ENCODE data around the gene SPOCD1. TPM values are rescaled to one million over a fixed set of nuclear protein-coding genes. Genes with fewer than 3 reads are reported as not detected.
"Not testable (repeated sequence)": the region's sequence is repeated elsewhere in the genome, so short reads cannot be mapped to it uniquely, and the experiment has no call there.

The SPOCD1 gene
- polyA plus RNA-seq, 1 experiment = 78.8 TPM

GRCh38 chr1:31830065-31830464 is 14.2 kb upstream of the SPOCD1 start:
- Histone ChIP-seq H3K27me3 (ENCODE audit: control insufficient read depth, insufficient read depth, low read length) (no peaks in the 10 kb centered on the region), H3K4me3 (ENCODE audit: low read depth, low read length) (no peak overlapping the region), H3K9me3 (ENCODE audit: control insufficient read depth, insufficient read depth, low read length) (no peaks in the 10 kb centered on the region; the same call in 1 of the 2 replicates), H3K27ac (ENCODE audit: low read depth, low read length) (no peak overlapping the region)
- DNase-seq (ENCODE audit: low read depth, low spot score) = no peak
- POLR2A ChIA-PET = no interaction called here
- CTCF ChIA-PET = no interaction called here
- TF ChIP-seq, protein P1, sequence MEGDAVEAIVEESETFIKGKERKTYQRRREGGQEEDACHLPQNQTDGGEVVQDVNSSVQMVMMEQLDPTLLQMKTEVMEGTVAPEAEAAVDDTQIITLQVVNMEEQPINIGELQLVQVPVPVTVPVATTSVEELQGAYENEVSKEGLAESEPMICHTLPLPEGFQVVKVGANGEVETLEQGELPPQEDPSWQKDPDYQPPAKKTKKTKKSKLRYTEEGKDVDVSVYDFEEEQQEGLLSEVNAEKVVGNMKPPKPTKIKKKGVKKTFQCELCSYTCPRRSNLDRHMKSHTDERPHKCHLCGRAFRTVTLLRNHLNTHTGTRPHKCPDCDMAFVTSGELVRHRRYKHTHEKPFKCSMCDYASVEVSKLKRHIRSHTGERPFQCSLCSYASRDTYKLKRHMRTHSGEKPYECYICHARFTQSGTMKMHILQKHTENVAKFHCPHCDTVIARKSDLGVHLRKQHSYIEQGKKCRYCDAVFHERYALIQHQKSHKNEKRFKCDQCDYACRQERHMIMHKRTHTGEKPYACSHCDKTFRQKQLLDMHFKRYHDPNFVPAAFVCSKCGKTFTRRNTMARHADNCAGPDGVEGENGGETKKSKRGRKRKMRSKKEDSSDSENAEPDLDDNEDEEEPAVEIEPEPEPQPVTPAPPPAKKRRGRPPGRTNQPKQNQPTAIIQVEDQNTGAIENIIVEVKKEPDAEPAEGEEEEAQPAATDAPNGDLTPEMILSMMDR (IDR thresholded peaks at IDR 0.05; ENCODE audit: low read depth, low read length) = no peak

DNA sequence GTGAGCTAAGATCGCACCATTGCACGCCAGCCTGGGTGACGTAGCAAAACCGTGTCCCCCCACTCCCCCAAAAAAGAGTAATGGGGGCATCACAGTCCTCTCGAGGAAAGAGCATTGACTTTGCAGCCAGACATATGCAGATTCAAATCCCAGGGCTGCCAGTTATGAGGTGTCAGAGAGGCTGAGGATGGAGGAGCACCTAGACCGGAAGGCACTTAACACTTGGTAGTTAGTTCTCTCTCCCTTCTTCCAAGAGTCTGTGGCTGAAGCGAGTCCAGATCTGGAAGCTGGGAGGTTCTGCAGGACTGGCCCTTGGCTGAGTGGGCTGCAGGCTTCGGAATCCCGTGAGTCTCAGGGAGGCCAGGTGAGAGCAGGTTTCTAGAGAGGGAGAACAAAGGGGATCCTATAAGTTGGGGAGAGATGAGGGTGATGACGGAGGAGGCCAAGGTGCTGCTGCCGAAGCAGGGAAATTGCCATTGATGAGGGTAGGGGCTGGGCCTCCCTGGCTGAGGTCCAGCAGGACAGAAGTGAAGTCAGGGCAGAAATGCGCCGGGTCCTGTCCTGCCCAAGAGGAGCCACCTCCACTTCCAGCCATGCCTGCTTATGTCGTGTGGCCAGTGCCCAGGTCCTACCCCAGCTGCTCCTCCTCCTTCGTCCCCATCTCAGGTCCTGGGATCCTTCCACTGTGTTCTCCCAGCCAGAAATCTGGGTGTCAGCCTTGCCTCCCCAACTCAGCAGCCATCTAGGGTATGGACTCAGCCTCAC is 13.3 kb upstream of the SPOCD1 start:
- ChIA-PET POLR2A (no interaction called here), CTCF (no interaction called here)
- TF ChIP-seq, protein P1 (IDR thresholded peaks at IDR 0.05; ENCODE audit: low read depth, low read length) = no peak
- Histone ChIP-seq H3K9me3 (ENCODE audit: control insufficient read depth, insufficient read depth, low read length) (no peaks in the 10 kb centered on the region; the same call in 1 of the 2 replicates), H3K27me3 (ENCODE audit: control insufficient read depth, insufficient read depth, low read length) (no peaks in the 10 kb centered on the region), H3K27ac (ENCODE audit: low read depth, low read length) (no peak overlapping the region), H3K4me3 (ENCODE audit: low read depth, low read length) (no peak overlapping the region)
- DNase-seq (ENCODE audit: low read depth, low spot score) = no peak

- TF ChIP-seq, protein P1 (IDR thresholded peaks at IDR 0.05; ENCODE audit: low read depth, low read length) = no peak
- Histone ChIP-seq H3K4me3 (ENCODE audit: low read depth, low read length) (no peak overlapping the region), H3K27ac (ENCODE audit: low read depth, low read length) (no peak overlapping the region), H3K9me3 (ENCODE audit: control insufficient read depth, insufficient read depth, low read length) (no peaks in the 10 kb centered on the region; the same call in 1 of the 2 replicates), H3K27me3 (ENCODE audit: control insufficient read depth, insufficient read depth, low read length) (no peaks in the 10 kb centered on the region)
- POLR2A ChIA-PET = no interaction called here
- CTCF ChIA-PET = no interaction called here
- DNase-seq (ENCODE audit: low read depth, low spot score) = no peak
Measured at GRCh38 chr1:31828341-31828740, 12.5 kb upstream of the SPOCD1 start.

DNA sequence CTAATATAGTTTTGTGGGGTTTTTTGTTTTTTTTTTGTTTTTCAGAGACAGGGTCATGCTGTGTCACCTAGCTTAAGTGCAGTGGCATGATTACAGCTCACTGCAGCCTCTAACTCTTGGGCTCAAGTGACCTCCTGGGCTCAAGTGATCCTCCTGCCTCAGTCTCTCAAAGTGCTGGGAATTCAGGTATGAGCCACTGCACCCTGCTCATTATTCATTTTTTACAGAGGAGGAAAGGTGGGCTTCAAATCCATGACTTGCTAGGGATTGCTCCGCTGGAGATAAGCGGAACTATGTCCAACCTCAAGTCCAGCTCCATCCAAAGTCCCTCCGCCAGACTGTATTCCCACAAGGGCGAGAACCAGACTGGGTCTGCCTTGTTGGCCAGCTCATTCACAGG is 8.0 kb upstream of the SPOCD1 start:
- ChIA-PET CTCF (interaction anchor here (0.6 kb wide), 1 partner anchor 358 kb away, joined by 6 read pairs; no protein-coding TSS in a partner anchor), POLR2A (no interaction called here)
- Histone ChIP-seq H3K27ac (ENCODE audit: low read depth, low read length) (no peak overlapping the region), H3K27me3 (ENCODE audit: control insufficient read depth, insufficient read depth, low read length) (no peaks in the 10 kb centered on the region), H3K9me3 (ENCODE audit: control insufficient read depth, insufficient read depth, low read length) (no peaks in the 10 kb centered on the region), H3K4me3 (ENCODE audit: low read depth, low read length) (no peak overlapping the region)
- no peak for DNase-seq (ENCODE audit: low read depth, low spot score)
- TF ChIP-seq, protein P1 (IDR thresholded peaks at IDR 0.05; ENCODE audit: low read depth, low read length) = no peak

DNA sequence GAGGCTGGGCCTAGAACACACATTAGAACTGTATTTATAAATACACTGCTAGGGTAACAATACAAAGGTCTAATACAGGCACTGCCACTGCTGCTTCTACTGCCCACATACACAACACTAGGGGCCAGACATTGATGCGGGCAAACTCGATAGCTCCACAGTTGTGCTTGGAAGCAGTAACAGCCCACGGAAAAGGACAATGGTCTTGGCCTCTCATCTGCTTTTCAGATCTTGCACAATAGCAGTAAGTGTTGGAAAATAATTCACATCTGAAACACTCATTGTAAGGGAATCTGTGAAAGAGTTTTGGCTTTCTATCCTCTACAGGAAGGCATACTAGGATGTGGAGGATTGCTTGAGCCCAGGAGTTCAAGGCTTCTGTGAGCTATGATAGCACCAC is 6.9 kb upstream of the SPOCD1 start:
- DNase-seq (ENCODE audit: low read depth, low spot score) = no peak
- no peak overlapping the region for H3K27ac ChIP-seq (ENCODE audit: low read depth, low read length)
- no peaks in the 10 kb centered on the region for H3K9me3 ChIP-seq (ENCODE audit: control insufficient read depth, insufficient read depth, low read length)
- ChIA-PET CTCF (interaction anchor here (0.6 to 1.5 kb wide), 3 partner anchors 34 to 239 kb away, joined by 3 to 5 read pairs (median 4); no protein-coding TSS in a partner anchor), POLR2A (no interaction called here)
- no peaks in the 10 kb centered on the region for H3K27me3 ChIP-seq (ENCODE audit: control insufficient read depth, insufficient read depth, low read length)
- TF ChIP-seq, protein P1 (IDR thresholded peaks at IDR 0.05; ENCODE audit: low read depth, low read length) = no peak
- H3K4me3 ChIP-seq (ENCODE audit: low read depth, low read length) = no peak overlapping the region

DNA sequence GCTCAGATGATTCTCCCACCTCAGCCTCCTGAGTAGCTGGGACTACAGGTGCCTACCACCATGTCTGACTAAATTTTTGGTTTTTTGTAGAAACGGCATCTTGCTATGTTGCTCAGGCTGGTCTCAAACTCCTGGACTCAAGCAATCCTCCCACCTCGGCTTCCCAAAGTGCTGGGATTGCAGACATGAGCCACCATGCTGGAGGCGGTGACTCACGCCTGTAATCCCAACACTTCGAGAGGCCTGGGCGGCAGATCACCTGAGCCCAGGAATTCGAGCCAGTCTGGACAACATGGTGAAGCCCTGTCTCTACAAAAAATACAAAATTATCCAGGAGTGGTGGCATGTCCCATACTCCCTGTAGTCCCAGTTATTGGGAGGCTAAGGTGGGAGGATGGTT is 4.4 kb upstream of the SPOCD1 start:
- H3K27ac ChIP-seq (ENCODE audit: low read depth, low read length); H3K27me3 ChIP-seq (ENCODE audit: control insufficient read depth, insufficient read depth, low read length); CTCF ChIA-PET; DNase-seq (ENCODE audit: low read depth, low spot score); H3K4me3 ChIP-seq (ENCODE audit: low read depth, low read length); H3K9me3 ChIP-seq (ENCODE audit: control insufficient read depth, insufficient read depth, low read length): not testable (repeated sequence)
- POLR2A ChIA-PET = interaction anchor here (0.6 kb wide), 1 partner anchor 153 kb away, joined by 5 read pairs; no protein-coding TSS in a partner anchor

Data from AG04450 (cell line).